LNCaP clone FGC (cell line): ENCODE data around the gene SSTR4.

Source experiments
- DNase-seq: peaks from one replicate; pipeline ENCODE4 v3.0.0-alpha.2; 2011; ENCODE audit warnings: low read depth
- H3K4me3 ChIP-seq: 2 replicates; pipeline ENCODE4 v1.5.1; 2011; ENCODE audit warnings: mild to moderate bottlenecking, low read depth, low read length, control low read depth
- TF ChIP-seq, protein P1 (sequence below): IDR thresholded peaks from 2 replicates; pipeline ENCODE4 v1.5.1; 2012; ENCODE audit warnings: mild to moderate bottlenecking; ENCODE audit not compliant: control insufficient read depth, insufficient read depth; ENCODE audit errors: extremely low read depth

Gene SSTR4

GRCh38 chr20:23084845-23085365 is 49.8 kb downstream of the SSTR4 start:
- no peak overlapping the region for H3K4me3 ChIP-seq
- no peak for DNase-seq
- TF ChIP-seq, protein P1, sequence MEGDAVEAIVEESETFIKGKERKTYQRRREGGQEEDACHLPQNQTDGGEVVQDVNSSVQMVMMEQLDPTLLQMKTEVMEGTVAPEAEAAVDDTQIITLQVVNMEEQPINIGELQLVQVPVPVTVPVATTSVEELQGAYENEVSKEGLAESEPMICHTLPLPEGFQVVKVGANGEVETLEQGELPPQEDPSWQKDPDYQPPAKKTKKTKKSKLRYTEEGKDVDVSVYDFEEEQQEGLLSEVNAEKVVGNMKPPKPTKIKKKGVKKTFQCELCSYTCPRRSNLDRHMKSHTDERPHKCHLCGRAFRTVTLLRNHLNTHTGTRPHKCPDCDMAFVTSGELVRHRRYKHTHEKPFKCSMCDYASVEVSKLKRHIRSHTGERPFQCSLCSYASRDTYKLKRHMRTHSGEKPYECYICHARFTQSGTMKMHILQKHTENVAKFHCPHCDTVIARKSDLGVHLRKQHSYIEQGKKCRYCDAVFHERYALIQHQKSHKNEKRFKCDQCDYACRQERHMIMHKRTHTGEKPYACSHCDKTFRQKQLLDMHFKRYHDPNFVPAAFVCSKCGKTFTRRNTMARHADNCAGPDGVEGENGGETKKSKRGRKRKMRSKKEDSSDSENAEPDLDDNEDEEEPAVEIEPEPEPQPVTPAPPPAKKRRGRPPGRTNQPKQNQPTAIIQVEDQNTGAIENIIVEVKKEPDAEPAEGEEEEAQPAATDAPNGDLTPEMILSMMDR = no peak

DNA sequence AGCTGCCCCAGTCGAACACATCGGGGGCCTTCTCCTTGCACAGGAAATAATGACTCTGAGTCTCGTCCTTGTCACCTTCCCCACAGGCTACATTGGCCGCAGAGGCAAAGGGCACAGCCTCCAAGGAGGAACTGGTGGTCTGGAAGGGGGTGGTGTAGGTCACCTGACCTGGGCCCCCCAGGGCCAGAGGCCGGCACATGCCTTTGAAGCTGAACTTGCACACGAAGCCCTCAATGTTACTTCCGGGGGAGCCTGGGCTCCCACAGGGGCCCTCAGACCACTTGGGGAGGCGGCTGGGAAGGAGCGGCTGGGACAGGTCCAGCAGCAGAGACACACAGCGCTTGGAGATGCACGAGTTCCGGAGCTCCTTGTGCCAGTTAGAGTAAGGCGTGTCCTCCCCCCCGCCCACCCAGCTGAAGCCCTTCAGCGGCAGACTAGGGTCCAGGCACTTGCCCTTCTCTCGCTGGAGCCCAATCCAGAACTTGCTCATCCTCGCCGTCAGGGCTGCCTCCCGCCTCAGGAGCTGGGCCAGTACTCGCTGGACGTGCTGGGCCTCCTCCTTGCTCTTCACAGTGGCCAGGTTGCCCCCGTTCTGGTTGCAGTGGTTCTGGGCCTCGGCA is 50.4 kb downstream of the SSTR4 start:
- no peak overlapping the region for H3K4me3 ChIP-seq
- DNase-seq = no peak
- TF ChIP-seq, protein P1 = no peak

DNA sequence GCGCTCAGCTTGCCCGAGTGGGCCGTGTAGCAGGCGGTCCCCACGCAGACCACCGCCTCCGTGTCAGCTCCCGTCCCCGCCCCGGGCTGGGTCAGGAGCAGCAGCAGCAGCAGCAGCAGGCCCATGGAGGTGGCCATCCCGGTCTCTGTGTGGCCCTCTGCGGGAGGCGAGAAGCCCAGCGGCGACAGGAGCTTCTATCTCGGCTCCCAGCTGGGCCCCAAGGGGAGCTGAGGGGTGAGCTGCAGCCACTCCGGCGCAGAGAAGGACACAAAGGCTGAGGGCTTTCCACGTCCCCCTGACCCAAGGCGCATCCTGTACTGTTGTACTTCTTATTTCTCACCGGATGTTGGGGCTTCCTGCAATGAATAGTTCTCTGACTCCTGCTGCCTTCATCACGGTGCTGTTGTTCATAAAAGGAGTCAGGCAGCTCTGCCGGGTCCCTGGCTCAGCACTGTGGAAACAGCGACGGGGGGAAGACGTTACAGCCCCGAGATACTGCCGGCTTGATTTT is 51.0 kb downstream of the SSTR4 start, which contains the start of gene CD93:
TSS of gene CD93 (minus strand) at position 269 of the 511 bp plus-strand sequence. CDS start at position 137, 132 bp downstream.
- TF ChIP-seq, protein P1 = no peak
- no peak for DNase-seq
- H3K4me3 ChIP-seq = no peak within 1 kb of the TSS

DNA sequence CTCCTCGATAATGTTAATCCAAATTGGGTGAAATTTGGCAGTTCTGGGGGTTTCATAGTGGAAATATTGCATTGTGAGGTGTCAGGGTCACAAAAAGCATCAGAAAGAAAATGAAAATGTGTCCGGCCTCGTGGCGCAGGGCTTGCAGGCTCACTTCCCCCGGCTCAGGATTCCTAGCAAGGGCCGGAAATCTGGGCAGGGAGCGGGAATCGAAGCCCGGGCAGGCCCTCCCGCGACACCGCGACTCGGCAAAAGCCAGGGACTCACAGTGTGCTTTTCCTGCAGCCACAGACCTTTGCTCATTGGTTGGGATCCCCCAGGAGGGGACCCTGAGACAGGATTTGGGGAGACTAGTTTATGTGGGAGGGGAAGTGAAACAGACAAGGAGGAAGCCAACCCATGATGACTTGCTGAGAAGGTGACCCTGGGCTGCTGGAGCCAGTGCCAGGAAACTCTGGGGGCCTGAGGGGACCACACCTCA is 51.9 kb downstream of the SSTR4 start:
- no peak for DNase-seq
- H3K4me3 ChIP-seq = no peak overlapping the region
- TF ChIP-seq, protein P1 = no peak

DNA sequence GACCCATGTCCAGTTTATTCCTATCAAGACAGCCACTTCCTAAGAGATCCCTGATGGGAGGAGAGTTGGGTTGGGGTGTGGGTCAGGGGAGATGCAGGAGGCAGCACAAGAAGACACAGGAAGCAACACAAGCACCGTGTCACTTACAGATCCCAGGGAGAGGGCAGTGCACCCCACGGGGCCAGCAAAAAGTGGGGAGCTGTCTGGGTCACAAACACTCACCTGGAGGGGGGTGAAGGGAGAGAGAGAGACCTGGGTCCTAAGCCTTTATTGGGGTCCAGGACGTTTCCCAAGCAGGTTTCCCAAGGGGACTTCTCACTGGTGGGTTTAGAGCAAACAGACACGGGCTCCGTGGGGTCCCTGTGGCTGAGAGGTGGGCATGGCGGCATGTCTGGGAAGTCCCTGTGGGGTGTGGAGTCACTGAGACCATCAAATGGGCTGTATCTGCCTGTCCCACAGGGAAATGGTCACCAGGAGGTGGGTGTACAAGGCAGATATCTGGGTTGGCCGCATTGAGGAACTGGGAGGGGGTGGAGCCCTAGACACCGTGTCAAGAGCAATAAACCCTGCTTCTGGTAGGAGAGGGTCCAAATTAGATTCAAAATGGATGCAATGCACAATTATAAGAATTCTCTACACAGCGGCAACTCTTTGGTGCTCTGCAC is 52.6 kb downstream of the SSTR4 start:
- H3K4me3 ChIP-seq = no peak overlapping the region
- TF ChIP-seq, protein P1 = no peak
- DNase-seq = no peak
